M059J (cell line): ENCODE measurements around the gene DTX1. TPM values are rescaled to one million over a fixed set of nuclear protein-coding genes. Genes with fewer than 3 reads are reported as not detected.
"Not testable (repeated sequence)": the region's sequence is repeated elsewhere in the genome, so short reads cannot be mapped to it uniquely, and the experiment has no call there.

Experiments used
- DNase-seq: peaks from one replicate; pipeline ENCODE4 v3.0.0-alpha.2; 2012; ENCODE audit warnings: low read depth
- total RNA-seq: library from RNA; depleted of rRNA; stranded (reverse); fragments of >200 nt; shearing (Covaris generic); gene quantifications from 2 replicates; pipeline ENCODE4 v1.2.3, GENCODE V29; 2014; rRNA removed

DTX1 gene
- total RNA-seq, 1 experiment from 2014 or later = not detected

GRCh38 chr12:113136128-113136989 lies 79.8 kb downstream of the DTX1 start:
- no peak for DNase-seq

GRCh38 chr12:113136990-113137511 lies 80.5 kb downstream of the DTX1 start:
- no peak for DNase-seq

GRCh38 chr12:113137861-113138783 lies 81.6 kb downstream of the DTX1 start:
- DNase-seq = no peak

GRCh38 chr12:113138826-113139225 lies 82.3 kb downstream of the DTX1 start:
- no peak for DNase-seq

GRCh38 chr12:113140706-113141105 lies 84.2 kb downstream of the DTX1 start:
- DNase-seq = no peak

GRCh38 chr12:113141716-113142115 lies 85.2 kb downstream of the DTX1 start:
- DNase-seq = not testable (repeated sequence)

- no peak for DNase-seq
Measured at GRCh38 chr12:113142173-113142885, 85.8 kb downstream of the DTX1 start.

- DNase-seq = no peak
Measured at GRCh38 chr12:113142886-113143332, 86.4 kb downstream of the DTX1 start.

- no peak for DNase-seq
Measured at GRCh38 chr12:113143959-113144358, 87.4 kb downstream of the DTX1 start.

- DNase-seq = no peak
Measured at GRCh38 chr12:113144806-113145205, 88.3 kb downstream of the DTX1 start.

- no peak for DNase-seq
Measured at GRCh38 chr12:113145720-113146551, 89.4 kb downstream of the DTX1 start.

- DNase-seq = no peak
Measured at GRCh38 chr12:113146999-113147398, 90.5 kb downstream of the DTX1 start.

Other genes with a start within 250 kb of the DTX1 start
- gene OAS1, start 149.8 kb upstream of the DTX1 start, total RNA-seq = 490 and 506 TPM in 2 replicates
- gene OAS3, start 118.3 kb upstream of the DTX1 start, total RNA-seq = 238 and 375 TPM in 2 replicates
- 275 and 362 TPM in 2 replicates for gene OAS2, start 78.2 kb upstream of the DTX1 start, total RNA-seq
- not detected in 2 replicates for gene RASAL1, start 79.0 kb downstream of the DTX1 start, total RNA-seq
- gene CFAP73, start 93.0 kb downstream of the DTX1 start, total RNA-seq = not detected in 2 replicates
- 21.3 and 43.1 TPM in 2 replicates for gene DDX54, start 128.7 kb downstream of the DTX1 start, total RNA-seq
- 28.8 and 47.2 TPM in 2 replicates for gene RITA1, start 129.0 kb downstream of the DTX1 start, total RNA-seq
- 7.7 and 13.5 TPM in 2 replicates for gene TPCN1, start 164.7 kb downstream of the DTX1 start, total RNA-seq